HG02938 (cell line): Measurements from ENCODE around the gene LACTB.

Experiments used
- ATAC-seq: cut with Tn5 transposase; IDR thresholded peaks from one replicate; pipeline ENCODE4 v1.9.1; 2021; ENCODE audit warnings: mild to moderate bottlenecking, moderate library complexity; ENCODE audit not compliant: unreplicated experiment

LACTB gene

DNA sequence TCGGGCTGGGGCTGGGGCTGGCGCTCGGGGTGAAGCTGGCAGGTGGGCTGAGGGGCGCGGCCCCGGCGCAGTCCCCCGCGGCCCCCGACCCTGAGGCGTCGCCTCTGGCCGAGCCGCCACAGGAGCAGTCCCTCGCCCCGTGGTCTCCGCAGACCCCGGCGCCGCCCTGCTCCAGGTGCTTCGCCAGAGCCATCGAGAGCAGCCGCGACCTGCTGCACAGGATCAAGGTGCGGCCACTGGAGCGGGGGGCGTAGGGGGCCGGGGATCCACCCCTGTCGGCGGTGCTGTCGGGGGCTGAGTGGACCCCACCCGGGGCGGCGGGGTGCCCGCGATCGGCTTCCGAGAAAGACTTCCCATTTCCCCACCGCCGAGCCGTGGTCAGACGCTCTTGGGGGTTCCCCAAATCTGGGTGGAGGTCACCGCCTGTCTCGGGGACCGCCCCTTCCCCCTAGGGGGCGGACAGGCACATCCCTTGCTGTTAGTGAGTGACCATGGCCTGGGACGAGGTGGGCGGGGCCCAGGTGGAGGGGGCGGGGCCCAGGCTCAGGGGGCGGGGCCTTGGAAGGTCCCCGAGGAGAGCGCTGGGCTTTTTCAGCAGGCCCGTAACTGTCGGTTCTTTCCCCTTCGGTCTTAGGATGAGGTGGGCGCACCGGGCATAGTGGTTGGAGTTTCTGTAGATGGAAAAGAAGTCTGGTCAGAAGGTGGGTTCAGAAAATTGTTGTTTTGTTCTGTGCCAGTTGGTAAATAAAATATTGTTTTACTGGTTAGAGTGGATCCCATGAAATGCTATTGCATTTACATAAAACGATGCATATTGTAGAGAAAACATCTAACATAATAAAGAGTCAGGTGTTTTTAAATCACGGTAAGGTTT is 578 bp downstream of the LACTB start:
- ATAC-seq = peak; percentile 82

DNA sequence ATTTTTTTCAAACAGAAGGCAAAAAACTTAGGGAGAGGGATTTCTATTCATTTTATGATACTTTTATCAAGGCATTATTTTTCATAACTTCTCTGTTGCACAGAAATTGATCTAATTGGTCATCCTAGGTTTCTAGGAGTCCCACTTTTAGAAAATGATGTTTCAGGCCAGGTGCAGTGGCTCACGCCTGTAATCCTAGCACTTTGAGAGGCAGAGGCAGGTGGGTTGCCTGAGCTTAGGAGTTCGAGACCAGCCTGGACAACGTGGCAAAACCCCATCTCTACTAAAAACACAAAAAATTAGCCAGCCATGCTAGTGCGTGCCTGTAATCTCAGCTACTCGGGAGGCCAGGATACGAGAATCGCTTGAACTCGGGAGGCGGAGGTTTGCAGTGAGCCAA is 2.8 kb downstream of the LACTB start:
- no peak for ATAC-seq

DNA sequence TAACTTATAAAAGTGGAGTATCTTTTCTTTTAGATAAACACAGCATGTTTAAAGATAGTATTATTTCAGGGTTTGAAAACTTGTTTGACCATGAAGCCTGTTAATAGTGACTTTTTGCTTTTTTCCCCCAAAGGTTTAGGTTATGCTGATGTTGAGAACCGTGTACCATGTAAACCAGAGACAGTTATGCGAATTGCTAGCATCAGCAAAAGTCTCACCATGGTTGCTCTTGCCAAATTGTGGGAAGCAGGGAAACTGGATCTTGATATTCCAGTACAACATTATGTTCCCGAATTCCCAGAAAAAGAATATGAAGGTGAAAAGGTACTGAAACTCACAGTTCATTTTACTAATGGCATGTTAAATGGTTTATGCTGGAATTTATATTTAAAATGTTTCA is 5.1 kb downstream of the LACTB start:
- ATAC-seq = no peak

DNA sequence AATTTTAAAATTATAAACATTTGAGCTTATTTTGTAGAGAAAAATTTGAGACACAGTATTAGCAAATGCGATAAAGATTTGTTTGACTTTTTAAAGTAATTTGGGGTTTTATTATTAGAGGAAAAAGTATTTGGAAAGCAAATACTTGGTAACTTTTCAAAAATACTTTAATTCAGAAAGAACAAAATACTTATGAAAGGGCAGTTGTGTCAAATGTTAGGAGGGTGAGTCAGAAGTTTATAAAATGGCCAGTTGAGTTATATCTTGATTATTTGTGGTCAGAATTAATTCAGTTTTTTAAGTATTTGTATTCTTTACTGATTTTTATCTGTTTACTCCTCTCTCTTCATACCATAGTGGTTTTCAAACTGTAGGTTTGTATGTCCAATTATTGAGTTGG is 12.1 kb downstream of the LACTB start:
- no peak for ATAC-seq

DNA sequence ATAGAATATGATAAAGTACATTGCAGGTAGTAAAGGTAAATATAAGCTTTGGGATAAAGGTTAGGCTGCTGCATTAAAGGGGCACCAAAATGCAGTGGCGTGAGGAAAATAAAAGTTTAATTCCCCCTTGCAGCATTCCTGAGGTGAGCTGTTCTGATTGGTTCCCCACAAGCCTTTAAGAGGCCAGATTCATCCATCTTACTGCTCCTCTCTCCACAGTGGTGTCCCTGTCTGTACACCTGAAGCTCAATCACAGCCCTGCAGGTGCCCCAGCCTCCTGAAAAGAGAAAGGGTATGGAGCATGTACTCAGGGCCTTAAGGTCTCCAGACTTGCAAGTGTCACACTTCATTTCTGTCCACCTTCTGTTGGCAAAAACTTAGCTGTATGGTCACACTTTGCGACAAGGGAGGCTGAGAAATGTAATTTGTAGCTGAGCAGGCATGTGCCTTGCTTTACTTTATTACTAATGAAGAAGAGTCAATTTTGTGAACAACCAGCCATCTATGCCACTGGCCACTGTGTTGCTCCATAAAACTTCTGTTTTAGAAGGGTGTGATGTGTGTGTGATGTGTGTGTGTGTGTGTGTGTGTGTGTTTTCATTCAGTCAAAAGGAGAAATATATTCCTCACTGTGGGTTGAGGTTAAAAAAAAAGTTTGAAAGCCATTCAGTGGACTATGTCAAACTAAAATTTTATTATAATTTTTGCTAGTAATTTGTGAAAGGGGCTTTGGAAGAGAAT is 12.8 kb downstream of the LACTB start:
- no peak for ATAC-seq

DNA sequence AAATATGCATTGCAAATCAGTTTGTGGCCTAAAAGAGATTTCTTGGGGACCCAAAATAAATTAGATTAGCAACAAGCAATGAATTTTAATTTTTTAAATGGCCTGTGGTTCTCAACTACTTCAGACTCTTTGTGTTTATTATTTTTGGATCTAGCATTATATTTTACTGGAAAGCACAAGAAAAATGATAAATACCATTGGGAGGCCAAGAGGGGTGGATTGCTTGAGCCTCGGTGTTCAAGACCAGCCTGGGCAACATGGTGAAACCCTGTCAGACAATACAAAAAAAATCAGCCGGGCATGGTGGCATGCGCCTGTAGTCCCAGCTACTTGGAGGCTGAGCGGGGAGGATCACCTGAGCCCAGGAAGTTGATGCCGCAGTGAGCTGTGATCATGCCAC is 13.6 kb downstream of the LACTB start:
- ATAC-seq = no peak

DNA sequence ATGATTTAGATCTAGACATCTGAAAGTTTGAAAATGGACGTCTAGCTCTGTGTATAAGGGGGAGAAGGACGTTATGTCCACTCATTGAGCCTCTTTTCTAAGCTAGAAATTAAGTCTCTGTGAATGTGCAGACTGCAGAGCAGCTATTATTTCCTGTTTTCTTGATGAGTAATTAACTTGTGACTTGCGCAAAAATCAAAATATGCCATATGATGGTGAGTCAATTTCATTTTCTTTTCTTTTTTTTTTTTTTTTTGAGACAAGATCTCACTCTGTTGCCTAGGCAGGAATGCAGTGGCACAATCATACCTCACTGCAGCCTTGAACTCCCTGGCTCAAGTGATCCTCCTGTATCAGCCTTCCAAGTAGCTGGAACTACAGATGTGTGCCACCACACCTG is 14.1 kb downstream of the LACTB start:
- no peak for ATAC-seq

DNA sequence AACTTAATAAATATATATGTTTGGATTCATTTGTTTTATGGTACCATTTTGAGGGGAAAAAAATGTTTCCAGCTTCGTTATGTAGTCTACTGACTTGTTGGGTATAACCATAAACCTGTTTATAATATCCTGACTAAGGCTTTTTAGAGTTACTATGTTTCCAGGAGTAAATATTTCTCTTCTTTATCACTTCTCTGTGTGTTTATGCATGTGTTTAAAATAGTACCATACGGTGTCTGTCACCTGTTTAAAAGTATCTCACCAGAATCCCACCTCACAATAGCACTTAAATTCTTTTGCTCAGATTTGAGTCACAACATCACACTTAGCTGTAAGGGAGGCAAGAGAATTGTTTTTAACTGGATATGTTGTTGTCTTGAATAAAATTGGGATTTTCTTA is 15.1 kb downstream of the LACTB start:
- no peak for ATAC-seq

DNA sequence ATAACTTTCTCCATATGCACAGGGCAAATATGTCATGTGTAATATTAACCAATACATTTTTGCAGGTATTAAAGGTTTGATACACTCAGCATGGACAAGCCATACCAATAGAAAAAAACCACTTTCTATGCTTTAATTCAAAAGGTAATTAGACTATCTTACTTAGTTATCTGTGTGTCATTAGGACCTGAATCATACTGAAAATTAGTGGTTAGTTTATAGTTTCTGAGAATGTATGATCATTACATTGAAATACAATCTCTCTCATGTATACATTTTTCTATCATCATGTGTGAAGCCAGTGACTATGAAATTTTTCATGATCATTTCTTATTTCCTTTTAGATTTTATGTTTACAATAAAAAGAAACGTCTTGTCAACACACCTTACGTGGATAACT is 19.3 kb downstream of the LACTB start:
- ATAC-seq = no peak

DNA sequence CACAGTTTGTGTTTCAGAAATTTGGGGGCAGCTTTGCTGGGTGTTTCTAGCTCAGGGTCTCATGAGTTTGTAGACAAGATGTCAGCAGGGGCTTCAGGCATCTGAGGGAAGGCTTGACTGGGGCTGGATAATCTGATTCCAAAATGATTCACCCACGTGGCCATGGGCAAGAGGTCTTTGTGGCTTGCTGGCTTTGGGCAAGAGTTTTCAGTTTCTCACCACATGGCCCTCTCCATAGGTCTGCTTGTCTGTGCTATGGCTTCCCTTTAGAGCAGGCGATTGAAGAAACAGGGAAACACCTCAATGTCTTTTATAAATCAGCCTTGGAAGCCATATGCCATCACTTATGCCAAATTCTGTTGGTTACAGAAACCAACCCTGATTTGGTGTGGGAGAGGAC is 23.8 kb downstream of the LACTB start:
- no peak for ATAC-seq

DNA sequence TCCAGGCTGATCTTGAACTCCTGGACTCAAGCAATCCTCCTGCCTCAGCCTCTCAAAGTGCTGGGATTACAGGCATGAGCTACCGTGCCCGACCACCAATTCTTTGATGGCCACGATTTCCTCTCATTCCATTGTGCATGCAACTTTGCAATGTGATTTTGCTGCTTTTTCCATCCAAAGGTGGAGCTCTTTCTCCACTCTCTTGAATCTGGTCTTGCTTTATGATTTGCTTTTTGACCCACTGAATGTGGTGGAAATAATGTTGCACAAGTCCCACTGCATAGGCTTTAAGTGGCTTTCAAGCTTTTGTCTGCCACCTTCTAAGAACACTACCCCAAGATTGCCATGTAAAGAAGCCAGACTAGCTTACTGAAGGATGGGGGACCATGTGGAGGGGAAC is 25.0 kb downstream of the LACTB start:
- ATAC-seq = no peak

DNA sequence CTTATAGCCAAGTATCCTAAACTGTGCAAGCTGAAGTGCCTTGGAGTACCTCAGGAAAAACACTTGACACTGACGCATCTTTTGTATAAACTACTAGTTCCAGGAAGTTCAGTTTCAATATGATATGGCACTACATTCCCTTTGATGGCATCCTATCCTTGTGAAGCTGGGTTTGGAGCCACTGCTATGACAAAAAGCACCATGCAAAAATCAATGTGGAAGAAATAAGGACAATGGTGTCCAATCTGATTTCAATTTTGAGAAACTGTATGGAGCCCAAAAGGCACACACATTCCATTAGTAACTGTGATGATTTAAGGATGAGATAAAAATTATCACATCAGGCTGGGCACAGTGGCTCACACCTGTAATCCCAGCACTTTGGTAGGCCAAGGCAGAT is 30.0 kb downstream of the LACTB start:
- ATAC-seq = no peak

DNA sequence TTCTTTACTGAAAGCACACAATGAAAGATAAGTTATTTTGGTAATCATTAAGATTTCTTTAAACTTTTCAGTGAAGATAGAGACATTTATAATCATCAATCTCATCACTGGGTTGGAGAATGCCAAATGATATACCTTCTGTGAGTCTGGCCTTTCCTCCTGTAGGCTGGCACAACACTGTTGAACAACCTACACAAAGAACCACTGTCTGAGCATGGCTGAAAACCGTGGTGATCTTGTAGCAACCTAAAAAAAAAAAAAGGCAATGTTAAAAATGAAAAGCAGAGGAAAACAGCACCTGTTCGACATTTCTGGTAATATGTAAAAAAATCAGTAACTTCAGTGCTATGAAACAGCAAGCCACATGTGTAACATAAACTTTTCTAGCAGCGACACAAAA is 33.8 kb downstream of the LACTB start:
- no peak for ATAC-seq

DNA sequence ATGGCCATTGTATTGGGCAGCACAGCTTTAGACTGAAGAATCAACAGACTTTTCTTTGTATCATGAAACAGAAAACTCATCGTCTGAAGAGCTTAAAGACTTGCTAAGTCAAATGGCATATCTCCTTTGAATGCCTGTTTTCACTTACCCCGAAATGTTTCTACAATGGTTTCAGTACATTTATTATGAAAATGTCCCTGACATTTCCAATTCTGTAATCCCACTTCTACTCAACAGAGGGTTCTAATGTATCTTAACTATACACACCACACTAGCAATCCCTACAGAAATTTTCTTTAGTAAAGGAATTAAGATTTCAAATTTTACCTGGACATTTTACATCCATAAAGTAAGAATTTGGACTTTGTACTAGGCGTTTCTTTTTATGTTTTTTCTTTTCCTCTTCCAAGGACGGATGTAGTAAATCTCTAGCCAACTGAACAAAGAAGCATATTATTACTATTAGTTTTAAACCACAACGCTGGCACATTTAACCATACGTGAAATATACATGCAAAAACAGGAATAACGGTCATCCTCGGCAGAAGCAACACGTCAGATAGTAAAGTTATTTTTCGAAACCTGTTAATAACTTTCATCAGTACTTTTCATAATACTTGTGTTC is 34.5 kb downstream of the LACTB start:
- ATAC-seq = no peak

DNA sequence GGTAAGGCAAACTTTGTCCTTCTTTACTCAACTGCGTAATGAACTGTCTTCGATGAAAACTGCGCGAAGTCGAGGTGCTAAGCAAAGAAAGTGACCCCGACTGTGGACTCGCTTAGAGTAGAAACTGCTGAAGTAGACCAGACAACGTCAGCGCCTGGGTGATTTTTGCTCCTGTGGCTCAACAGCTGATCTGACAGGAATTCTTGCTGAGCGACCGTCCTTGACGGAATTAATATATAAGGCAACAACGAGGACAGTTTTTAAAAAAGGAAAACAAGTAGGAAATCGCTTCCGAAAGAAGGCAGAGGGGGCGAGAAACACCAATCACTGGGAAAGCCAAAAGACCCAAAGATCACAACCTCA is 35.1 kb downstream of the LACTB start:
- ATAC-seq = no peak

DNA sequence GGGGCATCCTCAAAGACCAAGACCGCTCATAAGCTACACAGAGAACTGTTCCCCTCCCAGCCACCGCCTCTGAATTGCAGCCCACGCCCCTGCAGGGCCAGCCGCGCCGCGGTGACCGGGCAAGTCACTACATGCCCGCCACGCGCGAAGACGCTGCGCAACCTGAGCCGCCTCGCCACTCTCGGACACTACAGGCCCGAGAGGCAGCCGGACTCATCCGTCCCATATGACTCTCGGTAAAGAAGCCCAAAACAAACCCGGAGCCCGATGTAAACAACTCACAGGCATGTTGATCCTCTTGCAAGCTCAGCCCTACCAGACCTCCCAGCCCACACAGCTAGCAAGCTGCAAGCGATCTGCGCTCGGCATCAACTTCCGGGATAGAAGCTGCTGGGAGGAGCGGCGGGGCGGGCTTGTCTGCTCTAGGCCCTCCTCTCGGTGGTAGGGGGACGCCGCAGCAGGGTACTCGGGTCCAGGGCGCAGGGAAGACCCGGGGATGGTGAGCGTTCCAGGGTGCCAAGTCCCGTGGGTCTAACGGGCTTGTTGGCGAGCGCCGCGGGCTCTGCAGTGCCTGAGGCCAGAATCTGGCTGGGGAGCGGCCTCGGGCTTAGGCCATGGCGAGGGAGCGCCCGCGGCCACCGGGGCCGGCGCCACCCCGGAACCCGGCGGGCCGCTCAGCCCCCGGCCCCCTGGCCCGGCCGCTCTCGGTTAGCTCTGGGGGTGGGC is 35.6 kb downstream of the LACTB start, which contains the start of gene RPS27L:
RPS27L (minus strand) TSS at position 360 of the 726 bp plus-strand sequence; CDS start at position 288, 72 bp downstream.
- peak; percentile 83 for ATAC-seq

DNA sequence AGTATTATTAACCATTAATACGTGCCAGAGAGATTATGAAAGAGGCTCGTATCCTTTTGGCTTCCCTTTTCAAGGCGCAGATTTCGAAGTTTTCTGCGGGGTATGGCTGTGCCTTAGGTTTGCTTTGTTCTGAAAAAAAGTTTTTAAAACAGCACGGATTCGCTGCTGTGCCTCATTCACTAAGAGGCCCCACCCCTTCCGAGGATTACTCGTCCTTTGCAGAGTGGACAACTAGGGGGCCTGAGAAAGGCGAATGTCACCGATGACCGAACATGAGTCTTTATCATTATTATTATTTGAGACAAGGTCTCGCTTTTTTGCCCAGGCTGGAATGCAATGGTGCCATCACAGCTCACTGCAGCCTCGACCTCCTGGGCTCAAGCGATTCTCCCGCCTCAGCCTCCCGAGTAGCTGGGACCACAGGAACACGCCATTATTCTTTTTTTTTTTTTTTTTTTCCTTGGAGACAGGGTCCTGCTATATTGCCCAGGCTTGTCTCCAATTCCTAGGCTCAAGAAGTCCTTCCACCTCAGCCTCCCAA is 36.3 kb downstream of the LACTB start:
- ATAC-seq = peak; percentile 36

DNA sequence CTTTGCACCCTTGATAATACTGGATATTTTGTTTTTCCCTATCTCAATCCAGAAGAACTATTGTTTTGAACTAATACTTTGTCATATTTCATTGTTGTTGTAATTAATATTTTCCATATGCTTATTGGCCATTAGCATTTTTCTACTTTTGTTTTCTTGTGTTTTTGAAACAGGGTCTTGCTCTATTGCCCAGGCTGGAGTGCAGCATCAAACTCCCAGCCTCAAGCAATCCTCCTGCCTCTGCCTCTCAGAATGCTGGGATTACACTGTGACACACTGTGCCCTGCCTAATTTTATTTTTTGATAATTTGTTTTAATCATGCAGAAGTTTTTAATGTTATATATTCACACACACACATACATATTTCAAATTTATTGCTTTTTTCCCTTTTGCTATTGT is 39.0 kb downstream of the LACTB start:
- ATAC-seq = no peak

DNA sequence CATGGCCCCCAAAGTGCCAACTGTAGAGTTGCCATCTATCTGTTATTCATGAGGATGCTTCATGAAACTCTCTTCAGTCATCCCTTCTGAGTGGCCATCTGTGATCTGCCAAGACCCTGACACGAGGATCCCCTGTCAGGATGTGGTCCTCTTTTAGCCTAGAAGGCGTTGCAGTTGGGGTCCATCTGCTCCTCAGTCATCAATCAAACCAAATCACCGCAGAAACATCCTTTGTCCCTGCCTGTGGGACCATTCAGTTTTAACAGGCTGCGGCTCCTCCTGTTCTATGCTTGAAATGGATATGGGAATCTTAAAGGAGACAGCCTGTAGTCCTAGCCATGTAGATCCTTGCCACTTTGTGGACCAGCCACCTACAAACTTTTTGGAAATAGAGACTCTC is 41.6 kb downstream of the LACTB start:
- no peak for ATAC-seq

DNA sequence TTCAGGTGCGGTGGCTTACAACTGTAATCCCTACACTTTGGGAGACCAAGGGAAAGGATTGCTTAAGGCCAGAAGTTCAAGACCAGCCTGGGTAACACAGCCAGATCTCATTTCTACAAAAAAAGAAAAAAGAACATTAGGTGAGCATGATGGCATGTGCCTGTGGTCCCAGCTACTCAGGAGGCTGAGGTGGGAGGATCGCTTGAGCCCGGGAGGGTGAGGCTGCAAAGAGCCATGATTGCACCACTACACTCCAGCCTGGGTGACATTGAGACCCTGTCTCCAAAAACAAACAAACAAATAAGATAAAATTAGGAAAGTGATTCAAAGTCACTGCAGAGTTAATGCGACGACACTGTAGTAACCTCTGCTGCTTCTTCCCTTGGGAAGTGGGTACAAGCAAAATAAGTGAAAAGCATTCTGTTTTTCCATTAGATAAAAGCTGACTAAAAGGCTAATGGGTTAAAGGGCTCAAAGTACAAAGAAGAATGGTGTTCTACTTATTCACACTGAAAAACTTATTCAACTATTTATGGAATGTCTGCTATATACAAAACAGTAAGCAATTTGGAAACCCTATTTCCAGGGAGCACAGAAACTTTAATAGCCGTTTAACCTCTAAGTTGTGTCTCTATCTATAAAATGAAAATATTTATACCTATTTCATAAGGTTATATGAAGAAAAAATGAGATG is 43.7 kb downstream of the LACTB start:
- no peak for ATAC-seq
